ENCODE data around the gene COL15A1.

Gene COL15A1

GRCh38 chr9:98973171-98973570 is 29.5 kb downstream of the COL15A1 start:
- no peak for DNase-seq (ENCODE audit: low read depth)

DNA sequence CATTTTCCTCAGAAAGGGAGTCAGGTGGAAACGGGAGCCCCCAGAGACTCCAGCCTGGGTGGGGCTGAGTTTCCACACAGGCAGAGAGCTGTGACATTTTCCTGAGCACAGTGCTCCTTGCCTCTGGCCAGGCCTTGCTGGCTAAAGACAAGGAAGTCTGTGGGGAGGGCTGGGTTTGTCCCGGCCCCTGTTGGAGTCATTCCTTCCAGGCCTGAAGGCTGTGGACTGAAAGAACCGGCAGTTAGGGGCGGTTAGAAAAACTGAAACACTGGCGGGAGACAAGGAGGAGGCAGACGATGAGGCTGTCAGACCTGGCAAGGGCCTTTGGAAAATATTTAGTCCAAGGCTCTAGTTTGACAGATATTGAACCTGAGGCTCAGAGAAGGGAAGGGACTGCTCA is 29.9 kb downstream of the COL15A1 start:
- DNase-seq (ENCODE audit: low read depth): no peak

GRCh38 chr9:98974106-98974505 is 30.4 kb downstream of the COL15A1 start:
- no peak for DNase-seq (ENCODE audit: low read depth)

DNA sequence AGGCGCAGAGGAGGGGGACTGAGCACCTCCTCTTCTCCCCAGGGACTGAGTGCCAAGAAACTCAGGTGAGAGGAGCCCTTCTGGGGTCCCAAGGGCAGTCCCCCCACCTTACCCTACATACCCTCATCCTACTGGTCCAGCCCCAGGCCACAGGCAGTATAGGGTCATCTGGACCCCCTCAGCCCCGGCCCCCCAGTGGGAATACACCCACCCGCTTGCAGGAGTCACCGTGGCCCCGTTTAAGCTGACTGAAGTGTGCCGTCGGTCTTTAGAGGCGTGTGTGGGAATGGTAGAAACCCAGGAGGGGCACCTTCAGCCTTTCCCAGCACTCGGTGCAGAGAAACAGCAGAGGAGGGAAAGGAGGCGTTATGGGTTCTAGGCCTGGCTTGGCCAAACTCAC is 30.8 kb downstream of the COL15A1 start:
- no peak for DNase-seq (ENCODE audit: low read depth)

- DNase-seq (ENCODE audit: low read depth): peak; percentile 45
These were observed 31.4 kb downstream of the COL15A1 start for GRCh38 chr9:98974994-98975712.

- DNase-seq (ENCODE audit: low read depth): no peak
These were observed 32.1 kb downstream of the COL15A1 start for GRCh38 chr9:98975838-98976237.

DNA sequence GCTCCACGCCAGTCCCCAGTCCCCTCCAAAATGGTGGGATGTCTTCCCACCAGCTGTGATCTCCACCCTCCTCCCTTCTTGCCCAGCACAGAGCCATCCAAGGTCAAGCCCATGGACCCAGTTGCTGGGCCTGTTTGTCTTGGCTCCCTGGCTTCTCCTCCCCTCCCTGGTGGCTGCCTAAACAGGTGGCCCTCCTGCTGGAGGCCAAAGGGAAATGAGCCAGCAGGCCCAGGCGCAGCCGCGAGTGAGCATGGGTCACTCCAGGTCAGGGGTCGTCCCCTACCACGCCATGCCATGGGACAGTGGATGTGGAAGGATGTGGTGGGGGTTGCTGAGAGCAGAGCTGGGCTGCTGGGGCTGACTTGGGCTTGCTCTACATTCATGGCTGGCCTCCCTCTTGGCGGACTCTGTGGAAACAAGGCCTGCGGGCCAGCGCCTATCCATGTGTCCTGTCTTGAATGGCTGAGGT is 33.6 kb downstream of the COL15A1 start:
- DNase-seq (ENCODE audit: low read depth): no peak

DNA sequence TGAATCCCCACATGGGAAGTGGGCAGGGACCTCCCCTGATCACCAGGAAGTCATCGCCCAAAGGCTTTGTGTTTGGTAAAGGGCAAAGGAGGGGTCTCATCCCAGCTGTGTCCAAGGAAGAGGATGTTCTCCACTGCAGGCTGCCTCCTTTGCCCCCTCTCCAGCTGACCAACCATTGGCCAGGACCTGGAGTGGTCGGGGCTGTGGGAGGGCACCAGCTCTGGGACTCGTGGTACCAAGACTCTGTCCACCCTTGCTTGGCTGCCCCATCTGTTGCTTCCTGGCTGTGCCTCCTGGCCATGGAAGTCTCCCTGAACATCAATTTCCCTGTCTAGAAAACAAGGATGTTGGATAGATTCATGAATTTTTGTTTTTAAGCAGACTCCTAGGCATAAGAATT is 34.1 kb downstream of the COL15A1 start:
- no peak for DNase-seq (ENCODE audit: low read depth)

- DNase-seq (ENCODE audit: low read depth): no peak
These were observed 34.5 kb downstream of the COL15A1 start for GRCh38 chr9:98978231-98978681.

- no peak for DNase-seq (ENCODE audit: low read depth)
These were observed 36.6 kb downstream of the COL15A1 start for GRCh38 chr9:98980291-98980690.

- DNase-seq (ENCODE audit: low read depth): no peak
These were observed 39.9 kb downstream of the COL15A1 start for GRCh38 chr9:98983295-98984268.

DNA sequence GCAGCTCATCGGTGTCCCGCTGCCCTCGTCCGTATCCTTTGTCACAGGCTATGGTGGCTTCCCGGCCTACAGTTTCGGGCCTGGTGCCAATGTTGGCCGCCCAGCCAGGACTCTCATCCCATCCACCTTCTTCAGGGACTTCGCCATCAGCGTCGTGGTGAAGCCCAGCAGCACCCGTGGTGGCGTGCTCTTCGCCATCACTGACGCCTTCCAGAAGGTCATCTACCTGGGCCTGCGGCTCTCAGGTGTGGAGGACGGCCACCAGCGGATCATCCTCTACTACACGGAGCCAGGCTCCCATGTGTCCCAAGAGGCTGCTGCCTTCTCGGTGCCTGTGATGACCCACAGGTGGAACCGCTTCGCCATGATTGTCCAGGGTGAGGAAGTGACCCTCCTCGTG is 41.9 kb downstream of the COL15A1 start:
- DNase-seq (ENCODE audit: low read depth): no peak

GRCh38 chr9:98986866-98987651 is 43.4 kb downstream of the COL15A1 start:
- DNase-seq (ENCODE audit: low read depth): no peak

- DNase-seq (ENCODE audit: low read depth): peak; percentile 85
These were observed 45.6 kb downstream of the COL15A1 start for GRCh38 chr9:98989036-98990000.

DNA sequence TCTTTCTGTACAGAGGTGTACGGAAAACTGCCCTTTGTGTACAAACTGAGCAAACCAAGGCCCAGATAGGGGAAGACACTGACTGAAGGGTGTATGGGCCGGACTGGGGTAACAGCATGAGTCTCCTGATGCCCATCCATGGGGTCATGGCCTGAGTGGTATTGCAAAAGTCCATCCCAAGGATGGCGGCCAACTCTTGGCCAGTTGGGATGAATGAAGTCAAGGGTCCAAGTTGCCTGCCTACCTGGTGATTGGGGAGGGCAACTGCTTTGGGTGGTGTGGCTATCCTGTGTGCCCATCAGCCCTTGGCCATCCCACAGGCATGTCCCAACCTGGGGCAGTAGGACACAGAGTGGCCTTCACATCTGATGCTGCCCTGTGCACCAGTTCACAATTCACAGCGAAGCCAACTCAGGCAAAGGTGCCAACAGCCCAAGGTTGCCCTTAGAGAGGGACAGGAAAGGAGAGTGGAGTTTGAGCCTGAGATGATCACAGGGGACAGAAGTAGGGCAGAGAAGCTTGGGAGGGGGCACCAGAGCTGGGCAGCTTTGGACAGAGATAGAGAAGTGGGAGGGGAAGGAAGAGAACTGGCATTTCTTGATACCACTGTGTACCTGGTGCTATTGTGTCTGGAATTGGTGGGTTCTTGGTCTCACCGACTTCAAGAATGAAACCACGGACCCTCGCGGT is 46.6 kb downstream of the COL15A1 start:
- no peak for DNase-seq (ENCODE audit: low read depth)

- no peak for DNase-seq (ENCODE audit: low read depth)
These were observed 48.6 kb downstream of the COL15A1 start for GRCh38 chr9:98992107-98992884.

- DNase-seq (ENCODE audit: low read depth): no peak
These were observed 49.3 kb downstream of the COL15A1 start for GRCh38 chr9:98992885-98993569.

- DNase-seq (ENCODE audit: low read depth): no peak
These were observed 49.9 kb downstream of the COL15A1 start for GRCh38 chr9:98993570-98993945.

All from fibroblast of the conjunctiva (primary cell).